ENCODE measurements around the gene LRSAM1. TPM values are rescaled to one million over a fixed set of nuclear protein-coding genes. Genes with fewer than 3 reads are reported as not detected.

The LRSAM1 gene
- total and polyA plus RNA-seq, 2 of the 8 experiments (the other 6 are each of a cell fraction or from before 2014, with no cell fraction given), result 9.7 to 18.3 TPM

DNA sequence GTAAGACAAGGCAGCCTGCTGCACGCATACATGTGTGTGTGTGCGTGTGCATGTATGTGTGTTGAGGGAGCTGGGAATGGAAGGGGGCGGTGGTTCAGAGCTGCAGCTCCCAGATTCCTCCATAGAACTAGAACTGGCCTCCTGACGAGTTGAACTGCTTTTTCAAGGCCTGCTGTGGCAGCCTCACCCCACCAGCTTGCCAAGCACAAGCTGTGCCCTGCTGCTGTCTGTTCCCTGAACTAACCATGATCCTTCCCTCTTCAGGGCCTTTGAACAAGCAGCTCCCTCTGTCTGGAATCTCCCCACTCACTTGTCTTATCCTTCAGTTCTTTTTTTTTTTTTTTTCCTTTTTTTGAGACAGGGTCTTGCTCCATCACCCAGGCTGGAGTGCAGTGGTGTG lies 22.6 kb downstream of the LRSAM1 start:
- Histone ChIP-seq H3K9me3 (ENCODE audit: insufficient read depth in 2 of 2, low read depth in 1 of 2, low read length in 1 of 2) (no peaks in the 10 kb centered on the region), H3K4me1 (replicated peaks in 1 of 4; ENCODE audit: control insufficient read depth in 3 of 4, insufficient read depth in 4 of 4, low read length in 3 of 4) (peaks cover 0 to 3% (median 0%) of the 10 kb centered on the region in 4 experiments; a peak in 1 of 7 replicates), H4K8ac (ENCODE audit: extremely low read depth, insufficient read depth, low read length) (no peak overlapping the region), H2BK5ac (ENCODE audit: low read depth, low read length) (no peak overlapping the region), H3K14ac (ENCODE audit: insufficient read length) (no peak overlapping the region), H3K4me3 (ENCODE audit: extremely low read depth in 1 of 4, insufficient read depth in 2 of 4, low read depth in 3 of 4, low read length in 4 of 4) (no peak overlapping the region), H3K27me3 (replicated peaks in 1 of 4; ENCODE audit: control insufficient read depth in 3 of 4, extremely low read depth in 1 of 4, insufficient read depth in 3 of 4, low read length in 3 of 4) (no peaks in the 10 kb centered on the region), H4K91ac (replicated peaks; ENCODE audit: insufficient read length, low read length) (no peak overlapping the region), H2BK15ac (ENCODE audit: low read length) (no peak overlapping the region), H3K79me1 (ENCODE audit: low read depth, low read length) (no peaks in the 10 kb centered on the region), H4K20me1 (replicated peaks in 1 of 2; ENCODE audit: control insufficient read depth in 1 of 2, insufficient read depth in 2 of 2, low read length in 2 of 2) (no peaks in the 10 kb centered on the region), H4K5ac (ENCODE audit: insufficient read length, low read depth, low read length) (no peak overlapping the region), H2AK5ac (ENCODE audit: low read depth, low read length) (no peak overlapping the region), H2AFZ (ENCODE audit: low read length) (no peak overlapping the region), H3K36me3 (ENCODE audit: control insufficient read depth in 2 of 4, insufficient read depth in 4 of 4, low read length in 3 of 4) (peaks cover 0 to 18% (median 5%) of the 10 kb centered on the region in 4 experiments; a peak in 5 of 8 replicates), H2BK20ac (ENCODE audit: low read length) (no peak overlapping the region), H3K27ac (ENCODE audit: low read depth, low read length) (no peak overlapping the region), H3K4ac (replicated peaks; ENCODE audit: insufficient read length, low read depth, low read length) (no peak overlapping the region), H3K4me2 (ENCODE audit: insufficient read depth in 1 of 2, low read depth in 2 of 2, low read length in 2 of 2) (no peak overlapping the region), H3K9ac (replicated peaks in 1 of 4; ENCODE audit: extremely low read depth in 1 of 4, low read depth in 3 of 4, low read length in 3 of 4) (no peak overlapping the region), H3K23ac (ENCODE audit: insufficient read length) (no peak overlapping the region), H3K18ac (ENCODE audit: extremely low read depth, low read length) (no peak overlapping the region), H3K79me2 (ENCODE audit: control insufficient read depth in 1 of 2, insufficient read depth in 2 of 2, low read length in 2 of 2) (no peaks in the 10 kb centered on the region), H3K23me2 (ENCODE audit: low read depth, low read length) (no peaks in the 10 kb centered on the region), H3K56ac (replicated peaks; ENCODE audit: insufficient read length, low read depth, low read length) (no peak overlapping the region), H2BK12ac (ENCODE audit: low read depth, low read length) (no peak overlapping the region), H2BK120ac (replicated peaks; ENCODE audit: low read depth, low read length) (no peak overlapping the region)
- ChIA-PET CTCF (ENCODE audit: partially characterized antibody) (interaction anchor here (0.9 to 2.7 kb wide), 6 partner anchors 9 to 116 kb away, joined by 3 to 7 read pairs (median 3); no protein-coding TSS in a partner anchor), POLR2A (ENCODE audit: partially characterized antibody) (interaction anchor here (1.0 to 2.3 kb wide), 5 partner anchors 10 to 29 kb away, joined by 3 to 6 read pairs (median 3); partner anchors contain the start of genes LRSAM1 and RPL12)
- no peak for DNase-seq (ENCODE audit: low read depth in 1 of 2, low spot score in 2 of 2)
- WGBS, 2 experiments (ENCODE audit: extremely low coverage in 1 of 2, insufficient coverage in 1 of 2, insufficient read length in 1 of 2, insufficient replicate concordance in 2 of 2, low coverage in 1 of 2, low lambda C conversion rate in 2 of 2, missing lambda C conversion rate in 1 of 2), result 85% methylated on average over 4 of the region's 4 CpGs; no CpG with 5 or more reads in 1 of the 2 experiments
- no peak for FAIRE-seq
- TF ChIP-seq TCF12 (IDR thresholded peaks at IDR 0.05; ENCODE audit: low read depth, low read length) (no peak), BACH1 (IDR thresholded peaks at IDR 0.05; ENCODE audit: low read length) (no peak), EZH2 (IDR thresholded peaks at IDR 0.05; ENCODE audit: low read depth, low read length, severe bottlenecking) (no peak), HDAC2 (IDR thresholded peaks at IDR 0.05; ENCODE audit: borderline replicate concordance in 1 of 2, low read depth in 2 of 2, low read length in 2 of 2) (no peak), CHD2 (IDR thresholded peaks at IDR 0.05; ENCODE audit: low read length) (no peak), POU5F1 (IDR thresholded peaks at IDR 0.05; ENCODE audit: low read depth, low read length) (no peak), ASH2L (IDR thresholded peaks at IDR 0.05; ENCODE audit: low read length) (no peak), EGR1 (IDR thresholded peaks at IDR 0.05; ENCODE audit: borderline replicate concordance, low read depth, low read length) (no peak), SIX5 (IDR thresholded peaks at IDR 0.05; ENCODE audit: low read depth, low read length) (no peak), SP1 (IDR thresholded peaks at IDR 0.05; ENCODE audit: low read depth, low read length) (no peak), RFX5 (IDR thresholded peaks at IDR 0.05; ENCODE audit: borderline replicate concordance, low read depth, low read length) (no peak), KDM5A (IDR thresholded peaks at IDR 0.05; ENCODE audit: low read length) (no peak), RBBP5 (IDR thresholded peaks at IDR 0.05; ENCODE audit: borderline replicate concordance, low read depth, low read length) (no peak)
- TF ChIP-seq, protein P1, sequence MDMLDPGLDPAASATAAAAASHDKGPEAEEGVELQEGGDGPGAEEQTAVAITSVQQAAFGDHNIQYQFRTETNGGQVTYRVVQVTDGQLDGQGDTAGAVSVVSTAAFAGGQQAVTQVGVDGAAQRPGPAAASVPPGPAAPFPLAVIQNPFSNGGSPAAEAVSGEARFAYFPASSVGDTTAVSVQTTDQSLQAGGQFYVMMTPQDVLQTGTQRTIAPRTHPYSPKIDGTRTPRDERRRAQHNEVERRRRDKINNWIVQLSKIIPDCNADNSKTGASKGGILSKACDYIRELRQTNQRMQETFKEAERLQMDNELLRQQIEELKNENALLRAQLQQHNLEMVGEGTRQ (IDR thresholded peaks at IDR 0.05; ENCODE audit: low read length), result no peak

Data from H1 (cell line).